M059J (cell line): ENCODE results near the gene HRH2. TPM values are rescaled to one million over a fixed set of nuclear protein-coding genes. Genes with fewer than 3 reads are reported as not detected.
A peak's percentile ranks its signal among the peaks of the same experiment; 100 is the strongest.
"Not testable (repeated sequence)": the region's sequence is repeated elsewhere in the genome, so short reads cannot be mapped to it uniquely, and the experiment has no call there.

Source experiments
- DNase-seq: peaks from one replicate; pipeline ENCODE4 v3.0.0-alpha.2; 2012; ENCODE audit warnings: low read depth
- total RNA-seq: library from RNA; depleted of rRNA; stranded (reverse); fragments of >200 nt; shearing (Covaris generic); gene quantifications from 2 replicates; pipeline ENCODE4 v1.2.3, GENCODE V29; 2014; rRNA removed

Gene HRH2
- total RNA-seq, 1 experiment from 2014 or later = 0.20 TPM

- no peak for DNase-seq
Observed at GRCh38 chr5:175740014-175740413, 82.1 kb downstream of the HRH2 start.

- no peak for DNase-seq
Observed at GRCh38 chr5:175741556-175741955, 83.7 kb downstream of the HRH2 start.

- DNase-seq = no peak
Observed at GRCh38 chr5:175742290-175742994, 84.6 kb downstream of the HRH2 start.

- DNase-seq = peak; percentile 16
Observed at GRCh38 chr5:175743676-175744210, 85.9 kb downstream of the HRH2 start.

- DNase-seq = no peak
Observed at GRCh38 chr5:175745210-175745609, 87.3 kb downstream of the HRH2 start.

GRCh38 chr5:175746851-175747250, 89.0 kb downstream of the HRH2 start:
- DNase-seq = peak; percentile 29

GRCh38 chr5:175747539-175748060, 89.7 kb downstream of the HRH2 start:
- DNase-seq = no peak

GRCh38 chr5:175748650-175749049, 90.8 kb downstream of the HRH2 start:
- DNase-seq = no peak

- DNase-seq = peak; percentile 83
Observed at GRCh38 chr5:175749591-175749990, 91.7 kb downstream of the HRH2 start.

GRCh38 chr5:175750511-175750931, 92.7 kb downstream of the HRH2 start:
- no peak for DNase-seq

- no peak for DNase-seq
Observed at GRCh38 chr5:175751369-175751768, 93.5 kb downstream of the HRH2 start.

- peak; percentile 21 for DNase-seq
Observed at GRCh38 chr5:175752826-175753535, 95.1 kb downstream of the HRH2 start.

- no peak for DNase-seq
Observed at GRCh38 chr5:175753536-175754402, 95.9 kb downstream of the HRH2 start.

GRCh38 chr5:175759991-175760390, 102.1 kb downstream of the HRH2 start:
- not testable (repeated sequence) for DNase-seq

Other genes starting within 250 kb of the HRH2 start
- 0.12 and 0.57 TPM in 2 replicates for gene DRD1, start 213.9 kb upstream of the HRH2 start, total RNA-seq
- 156 and 162 TPM in 2 replicates for gene SFXN1, start 179.5 kb upstream of the HRH2 start, total RNA-seq
- not detected in 2 replicates for gene CPLX2, start 213.5 kb downstream of the HRH2 start, total RNA-seq